NT2/D1 (cell line): ENCODE measurements around the gene ABCA3.

Experiments used
- YY1 ChIP-seq: IDR thresholded peaks from 2 replicates; pipeline ENCODE4 v1.6.1; 2011; ENCODE audit not compliant: insufficient read length, insufficient read depth
- ZNF274 ChIP-seq: IDR thresholded peaks from 2 replicates; pipeline ENCODE4 v1.6.1; 2011; ENCODE audit warnings: mild to moderate bottlenecking, low read depth, low read length

DNA sequence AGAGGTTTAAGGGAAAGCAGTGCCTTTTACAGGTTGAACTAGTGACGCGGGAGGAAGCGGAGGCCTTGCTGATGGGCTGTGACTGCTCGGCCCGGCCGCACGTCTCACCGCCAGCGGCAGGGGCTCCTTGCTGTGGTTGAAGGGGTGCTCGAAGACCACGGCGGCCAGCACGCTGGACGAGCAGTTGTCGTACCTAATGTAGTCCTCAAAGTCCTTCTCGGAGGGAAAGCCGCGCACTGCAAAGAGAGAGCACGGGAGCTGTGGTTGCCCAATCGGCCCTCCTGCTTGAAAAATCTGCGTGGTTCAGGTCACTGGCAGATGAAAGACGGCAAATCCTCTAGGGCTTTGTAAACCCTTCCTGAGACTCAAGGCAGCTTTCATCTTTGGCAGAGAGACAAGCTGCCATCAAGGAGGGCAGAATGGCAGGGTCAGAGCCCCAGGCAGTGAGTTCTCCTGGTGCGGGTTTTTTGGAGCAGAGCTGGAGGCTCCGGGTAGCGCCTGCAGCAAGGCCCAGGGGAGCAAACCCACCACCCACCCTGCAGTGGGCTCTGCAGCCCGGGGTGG lies 16.1 kb downstream of the ABCA3 start:
- TF ChIP-seq ZNF274 (no peak), YY1 (no peak)
